B cell (primary cell): ENCODE data around the gene LRP1. TPM values are rescaled to one million over a fixed set of nuclear protein-coding genes. Genes with fewer than 3 reads are reported as not detected.
A peak's percentile ranks its signal among the peaks of the same experiment; 100 is the strongest.

Experiments
- ATAC-seq: fragments of 200-7000 bp; cut with Tn5 transposase; one replicate; pipeline ENCODE4 v1.10.0; 2021; ENCODE audit warnings: low read depth, mild to moderate bottlenecking, moderate number of reproducible peaks, moderate library complexity
- CTCF ChIA-PET: fragments of 350-600 bp; sonication (Branson Sonifier 250); formaldehyde crosslinking; loops from one replicate; lab custom pipeline; 2021; ENCODE audit warnings: antibody characterized with exemption, inconsistent platforms; lab: Charles Lee
- POLR2A ChIA-PET: fragments of 350-600 bp; sonication (Branson Sonifier 250); formaldehyde crosslinking; loops from one replicate; lab custom pipeline; 2021; ENCODE audit warnings: antibody characterized with exemption; lab: Charles Lee
- DNase-seq: peaks from one replicate; pipeline ENCODE4 v3.0.0; 2013
- H2AFZ ChIP-seq: 2 replicates; pipeline ENCODE4 v1.6.1; 2012; ENCODE audit warnings: mild to moderate bottlenecking, low read depth, low read length; ENCODE audit not compliant: insufficient read depth, poor library complexity, severe bottlenecking
- H3K27ac ChIP-seq, 2 donors: 1 replicate in 1 of 2; 2 replicates in 1 of 2; pipeline ENCODE4 v1.5.1; 2012 to 2013; ENCODE audit warnings: low read length in 2 of 2, mild to moderate bottlenecking in 2 of 2, moderate library complexity in 1 of 2
- H3K27me3 ChIP-seq, 4 experiments: fragments of 200-600 bp in 1 of 4; sonication (generic) in 1 of 4; replicated peaks in 1 of 4; 1 replicate in 2 of 4; 2 replicates in 2 of 4; pipeline versions ENCODE4 v1.6.1 to v1.7.0; 2013 to 2016; ENCODE audit warnings: low read length in 3 of 4, mild to moderate bottlenecking in 2 of 4, mixed read lengths in 1 of 4, moderate library complexity in 1 of 4; ENCODE audit not compliant: insufficient read depth in 4 of 4, control insufficient read depth in 3 of 4; ENCODE audit errors: control extremely low read depth in 1 of 4
- H3K36me3 ChIP-seq, 2 experiments: replicated peaks in 1 of 2; 1 replicate in 1 of 2; 2 replicates in 1 of 2; pipeline versions ENCODE4 v1.6.1 to v1.7.1; 2013; ENCODE audit warnings: low read length in 1 of 2; ENCODE audit not compliant: insufficient read depth in 2 of 2, control insufficient read depth in 1 of 2; ENCODE audit errors: control extremely low read depth in 1 of 2, extremely low read depth in 1 of 2
- H3K4me1 ChIP-seq, 2 donors: fragments of 200-600 bp in 1 of 2; sonication (generic) in 1 of 2; 1 replicate in 1 of 2; 2 replicates in 1 of 2; pipeline versions ENCODE4 v1.5.1 to v1.6.1; 2013 to 2017; ENCODE audit warnings: low read length in 2 of 2; ENCODE audit not compliant: control insufficient read depth in 2 of 2, insufficient read depth in 2 of 2
- H3K4me2 ChIP-seq: replicated peaks from 2 replicates; pipeline ENCODE3; 2012; ENCODE audit warnings: mild to moderate bottlenecking, low read depth, low read length; ENCODE audit not compliant: poor library complexity, severe bottlenecking
- H3K4me3 ChIP-seq, 5 experiments: fragments of 200-600 bp in 1 of 5; sonication (generic) in 1 of 5; 1 replicate in 3 of 5; 2 replicates in 2 of 5; pipeline versions ENCODE4 v1.5.1 to v1.7.0; 2011 to 2016; ENCODE audit warnings: low read length in 4 of 5, mild to moderate bottlenecking in 4 of 5, low read depth in 2 of 5, control low read depth in 1 of 5, moderate library complexity in 1 of 5; ENCODE audit not compliant: insufficient read depth in 1 of 5; ENCODE audit errors: control extremely low read depth in 1 of 5, extremely low read depth in 1 of 5
- H3K79me2 ChIP-seq: fragments of 200-600 bp; sonication (generic); one replicate; pipeline ENCODE4 v1.6.0; 2016; ENCODE audit warnings: low read length; ENCODE audit not compliant: control insufficient read depth, insufficient read depth
- H3K9ac ChIP-seq: fragments of 200-600 bp; sonication (generic); 2 replicates; pipeline ENCODE4 v1.6.1; 2017; ENCODE audit warnings: mild to moderate bottlenecking, low read length, moderate library complexity
- H3K9me3 ChIP-seq, 3 donors: one replicate each; pipeline versions ENCODE4 v1.6.1 to v1.7.1; 2013; ENCODE audit warnings: low read length in 2 of 3; ENCODE audit not compliant: control insufficient read depth in 2 of 3, insufficient read depth in 1 of 3; ENCODE audit errors: control extremely low read depth in 1 of 3
- H4K20me1 ChIP-seq: 2 replicates; pipeline ENCODE4 v1.6.0; 2012; ENCODE audit warnings: mild to moderate bottlenecking, low read length; ENCODE audit not compliant: insufficient read depth, control insufficient read depth, poor library complexity, severe bottlenecking
- H3K27ac Mint-ChIP-seq: one replicate; pipeline ENCODE4 v1.8.0; 2021; ENCODE audit warnings: mixed read lengths
- H3K27me3 Mint-ChIP-seq: one replicate; pipeline ENCODE4 v1.8.0; 2021; ENCODE audit warnings: mixed read lengths
- H3K4me1 Mint-ChIP-seq: one replicate; pipeline ENCODE4 v1.8.0; 2021; ENCODE audit warnings: mixed read lengths
- H3K4me3 Mint-ChIP-seq: one replicate; pipeline ENCODE4 v1.8.0; 2021; ENCODE audit warnings: mixed read lengths
- H3K9me3 Mint-ChIP-seq: one replicate; pipeline ENCODE4 v1.8.0; 2022; ENCODE audit warnings: mixed read lengths; ENCODE audit not compliant: insufficient read depth
- CTCF ChIP-seq: fragments of 200-600 bp; IDR thresholded peaks from one replicate; pipeline ENCODE4 v1.8.0; 2022; ENCODE audit warnings: antibody characterized with exemption, mild to moderate bottlenecking
- EZH2 ChIP-seq: IDR thresholded peaks from 2 replicates; pipeline ENCODE4 v1.6.1; 2012; ENCODE audit warnings: borderline replicate concordance, low read depth, mild to moderate bottlenecking, moderate library complexity, low read length; ENCODE audit not compliant: insufficient read depth, poor library complexity, severe bottlenecking
- WGBS: methylation state at CpG from one replicate; pipeline ENCODE4 v1.1.5; 2013; ENCODE audit warnings: missing lambda C conversion rate; ENCODE audit not compliant: insufficient coverage; 5-methylcytosine and 5-hydroxymethylcytosine counted together
- intact Hi-C: fragments of 100-400 bp; cut with micrococcal nuclease; formaldehyde crosslinking; loops from one replicate; pipeline ENCODE4 v1.10.0; 2022
- polyA plus RNA-seq: library from polyadenylated mRNA; depleted of rRNA; stranded (reverse); fragments of >200 nt; gene quantifications from 2 replicates; pipeline ENCODE4 v1.2.3, GENCODE V29; 2012
- total RNA-seq, 2 donors: library from RNA; stranded (reverse); fragments of 120-200 nt in 1 of 2; gene quantifications; 1 replicate in 1 of 2; 2 replicates in 1 of 2; pipeline versions ENCODE4 v1.2.3 to v1.2.4, GENCODE V29; 2013 to 2022

Gene LRP1
- total and polyA plus RNA-seq, 2 donors (not counting 1 experiment from before 2014, with no cell fraction given) = 2.0 to 4.1 TPM

DNA sequence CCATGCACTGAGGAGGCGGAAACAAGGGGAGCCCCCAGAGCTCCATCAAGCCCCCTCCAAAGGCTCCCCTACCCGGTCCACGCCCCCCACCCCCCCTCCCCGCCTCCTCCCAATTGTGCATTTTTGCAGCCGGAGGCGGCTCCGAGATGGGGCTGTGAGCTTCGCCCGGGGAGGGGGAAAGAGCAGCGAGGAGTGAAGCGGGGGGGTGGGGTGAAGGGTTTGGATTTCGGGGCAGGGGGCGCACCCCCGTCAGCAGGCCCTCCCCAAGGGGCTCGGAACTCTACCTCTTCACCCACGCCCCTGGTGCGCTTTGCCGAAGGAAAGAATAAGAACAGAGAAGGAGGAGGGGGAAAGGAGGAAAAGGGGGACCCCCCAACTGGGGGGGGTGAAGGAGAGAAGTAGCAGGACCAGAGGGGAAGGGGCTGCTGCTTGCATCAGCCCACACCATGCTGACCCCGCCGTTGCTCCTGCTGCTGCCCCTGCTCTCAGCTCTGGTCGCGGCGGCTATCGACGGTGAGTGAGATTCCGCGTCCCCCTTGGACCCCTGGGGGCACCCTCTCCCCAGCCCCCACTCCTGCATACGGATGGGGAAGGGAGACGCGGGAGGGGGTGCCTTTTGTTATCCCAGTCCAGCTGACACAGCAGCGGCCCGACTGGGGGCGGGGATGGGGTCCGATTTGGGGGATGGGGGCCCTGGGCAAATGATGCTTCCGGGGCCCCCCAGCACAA lies 400 bp downstream of the LRP1 start:
- ATAC-seq (no peak), DNase-seq (no peak)
- Histone ChIP-seq H2AFZ (peak overlapping the region; percentile 98), H3K4me2 (peak overlapping the region; percentile 100), H3K36me3 (no peaks in the 10 kb centered on the region), H3K9ac (peak overlapping the region; percentile 87), H3K27ac (no peak overlapping the region), H3K79me2 (no peaks in the 10 kb centered on the region), H4K20me1 (no peaks in the 10 kb centered on the region), H3K4me3 (peak overlapping the region in 4 of 5 experiments; percentile 67 to 88 (median 81)), H3K9me3 (peaks cover 0 to 2% (median 0%) of the 10 kb centered on the region in 3 donors), H3K27me3 (peaks cover 0 to 13% (median 3%) of the 10 kb centered on the region in 4 experiments), H3K4me1 (peaks cover 11 to 21% of the 10 kb centered on the region in 2 donors)
- ChIA-PET POLR2A (interaction anchor here (0.6 to 2.1 kb wide), 4 partner anchors 17 to 906 kb away, joined by 3 to 14 read pairs (median 4); partner anchors contain the start of gene STAT6), CTCF (interaction anchor here (0.7 to 8.1 kb wide), 12 partner anchors 12 to 124 kb away, joined by 3 to 108 read pairs (median 6); no protein-coding TSS in a partner anchor)
- peak overlapping the region; percentile 89 for H3K4me3 Mint-ChIP-seq
- 18% methylated on average over 10 of the region's 35 CpGs for WGBS
- H3K9me3 Mint-ChIP-seq = no peaks in the 10 kb centered on the region
- no peak overlapping the region for H3K27ac Mint-ChIP-seq
- peaks cover 16% of the 10 kb centered on the region for H3K4me1 Mint-ChIP-seq
- peaks cover 17% of the 10 kb centered on the region for H3K27me3 Mint-ChIP-seq
- TF ChIP-seq EZH2 (no peak), CTCF (no peak)
- intact Hi-C loops = loop anchor here (1.0 to 5.0 kb wide), 2 partner anchors 41 to 371 kb away; no protein-coding TSS in a partner anchor
